ENCODE data around the gene TMEM52B.

The TMEM52B gene

GRCh38 chr12:10167599-10167998 lies 11.2 kb upstream of the TMEM52B start:
- DNase-seq (ENCODE audit: low read depth): no peak
- in situ Hi-C loops (cut with HindIII; ENCODE audit: low sequenced_read_pairs): no loop called here
- no peak for TF ChIP-seq CTCF (IDR thresholded peaks at IDR 0.05; ENCODE audit: low read depth, low read length, missing control alignments)
- no peak overlapping the region for H3K4me3 ChIP-seq (ENCODE audit: low read depth, low read length)

- DNase-seq (ENCODE audit: low read depth): no peak
- TF ChIP-seq CTCF (IDR thresholded peaks at IDR 0.05; ENCODE audit: low read depth, low read length, missing control alignments): no peak
- in situ Hi-C loops (cut with HindIII; ENCODE audit: low sequenced_read_pairs): no loop called here
- H3K4me3 ChIP-seq (ENCODE audit: low read depth, low read length): no peak overlapping the region
Measured at GRCh38 chr12:10169104-10169503, 9.7 kb upstream of the TMEM52B start.

DNA sequence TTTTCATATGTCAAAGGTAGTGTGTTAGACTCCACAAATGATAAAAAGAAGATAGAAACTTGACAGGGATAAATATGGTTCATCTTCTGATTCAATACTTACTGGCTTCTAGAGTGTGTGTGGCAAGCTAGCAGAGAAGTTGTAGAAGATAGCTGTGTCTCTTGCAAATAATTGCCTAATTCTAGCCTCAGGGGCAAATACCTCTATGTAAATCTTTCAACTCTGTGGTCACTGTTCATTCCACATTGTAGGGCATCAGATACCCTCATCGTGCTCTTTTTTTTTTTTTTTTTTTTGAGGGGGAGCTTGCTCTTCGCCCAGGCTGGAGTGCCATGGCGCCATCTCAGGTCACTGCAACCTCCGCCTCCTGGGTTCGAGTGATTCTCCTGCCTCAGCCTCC lies 8.6 kb upstream of the TMEM52B start:
- no peak for TF ChIP-seq CTCF (IDR thresholded peaks at IDR 0.05; ENCODE audit: low read depth, low read length, missing control alignments)
- DNase-seq (ENCODE audit: low read depth): no peak
- H3K4me3 ChIP-seq (ENCODE audit: low read depth, low read length): no peak overlapping the region
- in situ Hi-C loops (cut with HindIII; ENCODE audit: low sequenced_read_pairs): no loop called here

GRCh38 chr12:10171973-10172728 lies 6.7 kb upstream of the TMEM52B start, which contains the start of gene OLR1:
Gene OLR1 (minus strand): TSS chr12:10172132. CDS start chr12:10172077, 55 bp downstream.
- in situ Hi-C loops (cut with HindIII; ENCODE audit: low sequenced_read_pairs): no loop called here
- H3K4me3 ChIP-seq (ENCODE audit: low read depth, low read length): no peak within 1 kb of the TSS
- no peak for DNase-seq (ENCODE audit: low read depth)
- no peak for TF ChIP-seq CTCF (IDR thresholded peaks at IDR 0.05; ENCODE audit: low read depth, low read length, missing control alignments)

DNA sequence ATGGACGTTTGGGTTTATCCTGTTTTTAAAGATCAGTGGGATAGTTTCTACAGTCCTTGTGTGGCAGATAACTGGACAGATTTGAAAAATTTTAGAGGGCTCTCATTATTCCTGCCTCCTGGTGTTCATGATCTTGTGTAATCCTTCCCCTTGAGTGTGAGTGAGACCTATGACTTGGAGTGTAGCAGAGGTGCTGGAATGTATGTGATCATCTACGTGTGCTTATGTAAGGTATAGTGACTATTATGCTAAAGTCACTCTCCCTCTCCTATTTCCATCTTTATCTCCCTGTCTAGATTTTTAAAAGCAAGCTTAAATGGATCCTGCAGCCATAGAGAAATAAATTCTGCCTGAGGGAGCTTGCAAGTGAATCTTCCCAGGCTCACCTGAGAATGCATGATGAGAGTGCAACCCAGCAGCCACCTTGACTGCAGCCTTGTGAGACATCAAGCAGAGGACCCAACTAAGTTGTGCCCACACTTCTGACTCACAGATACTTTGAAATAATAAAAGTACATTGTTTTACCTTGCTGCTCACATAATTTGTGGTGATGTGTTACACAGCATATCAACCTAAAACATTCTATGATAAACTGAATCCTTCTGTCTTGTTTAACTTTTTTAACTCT lies 3.7 kb upstream of the TMEM52B start:
- DNase-seq (ENCODE audit: low read depth): no peak
- in situ Hi-C loops (cut with HindIII; ENCODE audit: low sequenced_read_pairs): no loop called here
- no peak overlapping the region for H3K4me3 ChIP-seq (ENCODE audit: low read depth, low read length)
- no peak for TF ChIP-seq CTCF (IDR thresholded peaks at IDR 0.05; ENCODE audit: low read depth, low read length, missing control alignments)

- no peak for DNase-seq (ENCODE audit: low read depth)
- no peak for TF ChIP-seq CTCF (IDR thresholded peaks at IDR 0.05; ENCODE audit: low read depth, low read length, missing control alignments)
Measured at GRCh38 chr12:10175846-10176636, 2.8 kb upstream of the TMEM52B start.

More at GRCh38 chr12:10175846-10176636, 2.8 kb upstream of the TMEM52B start:
- in situ Hi-C loops (cut with HindIII; ENCODE audit: low sequenced_read_pairs): no loop called here
- no peak overlapping the region for H3K4me3 ChIP-seq (ENCODE audit: low read depth, low read length)

Data from astrocyte of the cerebellum (primary cell).